Measurements from ENCODE around the gene RABEP2.

RABEP2 gene

GRCh38 chr16:28859326-28859725, 65.7 kb downstream of the RABEP2 start:
- TF ChIP-seq BHLHE40 (IDR thresholded peaks at IDR 0.05; ENCODE audit: borderline replicate concordance) (no peak), LEF1 (IDR thresholded peaks at IDR 0.05; ENCODE audit: borderline replicate concordance) (no peak), ARNT (IDR thresholded peaks at IDR 0.05) (no peak), NFRKB (IDR thresholded peaks at IDR 0.05) (no peak), FOXA1 (IDR thresholded peaks at IDR 0.05) (no peak), CTBP1 (IDR thresholded peaks at IDR 0.05; ENCODE audit: borderline replicate concordance) (no peak)
- no peak for DNase-seq (ENCODE audit: extremely low spot score)
- CTCF ChIA-PET = interaction anchor here (0.7 kb wide), 1 partner anchor 86 kb away, joined by 3 read pairs; no protein-coding TSS in a partner anchor
- POLR2A ChIA-PET = interaction anchor here (0.7 to 2.7 kb wide), 3 partner anchors 13 to 91 kb away, joined by 3 to 15 read pairs (median 12); partner anchors contain the start of genes ATXN2L, NFATC2IP and TUFM

GRCh38 chr16:28858421-28858820, 66.6 kb downstream of the RABEP2 start:
- no peak for TF ChIP-seq ELF4 (IDR thresholded peaks at IDR 0.05)
- CTCF ChIA-PET = no interaction called here
- POLR2A ChIA-PET = interaction anchor here (1.0 to 2.7 kb wide), 3 partner anchors 12 to 86 kb away, joined by 3 to 15 read pairs (median 12); partner anchors contain the start of genes ATXN2L and TUFM

More at GRCh38 chr16:28858421-28858820, 66.6 kb downstream of the RABEP2 start:
- no peak for DNase-seq (ENCODE audit: extremely low spot score)
